SK-N-SH (cell line): ENCODE data around the gene MAN1A2. TPM values are rescaled to one million over a fixed set of nuclear protein-coding genes. Genes with fewer than 3 reads are reported as not detected.

ENCODE experiments used
- CTCF ChIA-PET: fragments of 300-600, 350-600 bp; formaldehyde crosslinking; extraction: SDS; loops from one replicate; lab custom pipeline; 2021; lab: Yijun Ruan, JAX
- POLR2A ChIA-PET: fragments of 350-600 bp; sonication (Branson Sonifier 250); formaldehyde crosslinking; extraction: SDS; loops from one replicate; lab custom pipeline; 2020; ENCODE audit warnings: antibody characterized with exemption, inconsistent platforms; lab: Yijun Ruan, JAX
- DNase-seq: peaks from one replicate; pipeline ENCODE4 v3.0.0; 2012
- H2AFZ ChIP-seq: fragments of 200-600 bp; sonication (generic); 2 replicates; pipeline ENCODE4 v1.8.1; 2016; ENCODE audit warnings: antibody characterized with exemption, mild to moderate bottlenecking, low read depth
- H3F3A ChIP-seq: fragments of 200-600 bp; sonication (generic); replicated peaks from 2 replicates; pipeline ENCODE3; 2016; ENCODE audit warnings: antibody characterized with exemption, mild to moderate bottlenecking; ENCODE audit not compliant: insufficient read depth
- H3K27ac ChIP-seq, 2 experiments: fragments of 200-500 bp in 1 of 2; fragments of 200-600 bp in 1 of 2; sonication (Bioruptor generic) in 1 of 2; sonication (generic), shearing (Covaris generic) in 1 of 2; 2 replicates each; pipeline versions ENCODE4 v1.5.1 to v1.6.1; 2014 to 2016; ENCODE audit warnings: low read depth in 2 of 2, inconsistent platforms in 1 of 2, low read length in 1 of 2, mild to moderate bottlenecking in 1 of 2, mixed read lengths in 1 of 2
- H3K27me3 ChIP-seq: fragments of 200-600 bp; sonication (generic), shearing (Covaris generic); 2 replicates; pipeline ENCODE4 v1.6.1; 2016; ENCODE audit warnings: mixed run types; ENCODE audit not compliant: insufficient read depth
- H3K36me3 ChIP-seq, 2 experiments: fragments of 200-500 bp in 1 of 2; fragments of 200-600 bp in 1 of 2; sonication (Bioruptor generic) in 1 of 2; sonication (generic) in 1 of 2; replicated peaks in 1 of 2; 2 replicates each; pipeline versions ENCODE3 to v1.5.1; 2014 to 2016; ENCODE audit warnings: low read length in 1 of 2, mild to moderate bottlenecking in 1 of 2; ENCODE audit not compliant: insufficient read depth in 2 of 2, control insufficient read depth in 1 of 2
- H3K4me1 ChIP-seq, 2 experiments: fragments of 200-500 bp in 1 of 2; fragments of 200-600 bp in 1 of 2; sonication (Bioruptor generic) in 1 of 2; sonication (generic), shearing (Covaris generic) in 1 of 2; 2 replicates each; pipeline versions ENCODE4 v1.5.1 to v1.6.1; 2014 to 2016; ENCODE audit warnings: low read depth in 1 of 2, low read length in 1 of 2, mixed run types in 1 of 2; ENCODE audit not compliant: insufficient read depth in 2 of 2, control insufficient read depth in 1 of 2
- H3K4me2 ChIP-seq: fragments of 200-600 bp; sonication (generic), shearing (Covaris generic); 2 replicates; pipeline ENCODE4 v1.6.1; 2017; ENCODE audit warnings: mixed run types
- H3K4me3 ChIP-seq, 2 experiments: fragments of 200-500 bp in 1 of 2; fragments of 200-600 bp in 1 of 2; sonication (Bioruptor generic) in 1 of 2; sonication (generic), shearing (Covaris generic) in 1 of 2; 2 replicates each; pipeline versions ENCODE4 v1.5.1 to v1.8.1; 2014 to 2016; ENCODE audit warnings: low read depth in 2 of 2, inconsistent platforms in 1 of 2, low read length in 1 of 2, mild to moderate bottlenecking in 1 of 2, mixed read lengths in 1 of 2, moderate library complexity in 1 of 2
- H3K79me2 ChIP-seq: fragments of 200-600 bp; sonication (generic); 2 replicates; pipeline ENCODE4 v1.8.1; 2017; ENCODE audit warnings: mild to moderate bottlenecking; ENCODE audit not compliant: insufficient read depth
- H3K9ac ChIP-seq: fragments of 200-600 bp; sonication (generic); 2 replicates; pipeline ENCODE4 v1.6.1; 2017; ENCODE audit warnings: mixed run types
- H3K9me2 ChIP-seq: fragments of 200-600 bp; sonication (generic); 2 replicates; pipeline ENCODE4 v1.6.1; 2017; ENCODE audit warnings: mixed run types
- H3K9me3 ChIP-seq: fragments of 200-600 bp; sonication (generic); 2 replicates; pipeline ENCODE4 v1.6.1; 2017; ENCODE audit warnings: mixed run types, mild to moderate bottlenecking, moderate library complexity
- H4K20me1 ChIP-seq: fragments of 200-600 bp; sonication (generic); 2 replicates; pipeline ENCODE4 v1.6.1; 2017; ENCODE audit warnings: mild to moderate bottlenecking, mixed run types; ENCODE audit not compliant: insufficient read depth
- CHD2 ChIP-seq: fragments of 150-350 bp; IDR thresholded peaks from 2 replicates; pipeline ENCODE4 v1.6.1; 2018; ENCODE audit warnings: low read length; ENCODE audit not compliant: partially characterized antibody
- ELF1 ChIP-seq: IDR thresholded peaks from 2 replicates; pipeline ENCODE4 v1.4.0; 2012
- FOXJ3 ChIP-seq: sonication (generic); formaldehyde crosslinking; IDR thresholded peaks from 2 replicates; pipeline ENCODE4 v1.5.1; 2020; ENCODE audit warnings: mild to moderate bottlenecking, missing genetic modification reagents
- FOXM1 ChIP-seq: IDR thresholded peaks from 2 replicates; pipeline ENCODE4 v1.4.0; 2012; ENCODE audit warnings: low read depth, mild to moderate bottlenecking
- GABPA ChIP-seq: IDR thresholded peaks from 2 replicates; pipeline ENCODE4 v1.4.0; 2012; ENCODE audit warnings: low read depth, mild to moderate bottlenecking
- JUND ChIP-seq: IDR thresholded peaks from 2 replicates; pipeline ENCODE4 v1.4.0; 2012
- MEF2A ChIP-seq: IDR thresholded peaks from 2 replicates; pipeline ENCODE4 v1.4.0; 2012; ENCODE audit warnings: low read depth, borderline replicate concordance
- NFIC ChIP-seq: IDR thresholded peaks from 2 replicates; pipeline ENCODE4 v1.4.0; 2012; ENCODE audit warnings: borderline replicate concordance
- NRF1 ChIP-seq: IDR thresholded peaks from 2 replicates; pipeline ENCODE4 v1.6.1; 2012; ENCODE audit warnings: low read depth, mild to moderate bottlenecking, low read length
- POLR2AphosphoS5 ChIP-seq: IDR thresholded peaks from 2 replicates; pipeline ENCODE4 v1.6.1; 2012; ENCODE audit warnings: low read depth, low read length
- RCOR1 ChIP-seq: fragments of 150-350 bp; IDR thresholded peaks from 2 replicates; pipeline ENCODE4 v1.6.1; 2017; ENCODE audit warnings: antibody characterized with exemption, low read length
- RXRA ChIP-seq: IDR thresholded peaks from 2 replicates; pipeline ENCODE4 v1.4.0; 2012; ENCODE audit warnings: low read depth, mild to moderate bottlenecking, borderline replicate concordance
- SMC3 ChIP-seq: IDR thresholded peaks from 2 replicates; pipeline ENCODE4 v1.6.1; 2012; ENCODE audit warnings: low read depth, low read length, improper control_type of control experiment
- TAF1 ChIP-seq: IDR thresholded peaks from 2 replicates; pipeline ENCODE4 v1.6.1; 2012; ENCODE audit warnings: low read depth, mild to moderate bottlenecking, low read length, moderate library complexity, borderline replicate concordance
- YY1 ChIP-seq: IDR thresholded peaks from 2 replicates; pipeline ENCODE4 v1.4.0; 2012; ENCODE audit warnings: low read depth, mild to moderate bottlenecking
- WGBS: methylation state at CpG from one replicate; pipeline ENCODE4 v1.1.6; 2017; ENCODE audit warnings: low lambda C conversion rate; 5-methylcytosine and 5-hydroxymethylcytosine counted together
- polyA plus RNA-seq, 3 experiments: library from polyadenylated mRNA; depleted of rRNA; stranded (reverse); fragments of >200 nt; gene quantifications; 2 replicates each; pipeline ENCODE4 v1.2.3, GENCODE V29; 2012
- TF ChIP-seq, protein P1 (sequence below): fragments of 200-600 bp; sonication (generic); IDR thresholded peaks from 2 replicates; pipeline ENCODE4 v1.6.1; 2017; ENCODE audit warnings: antibody characterized with exemption, mild to moderate bottlenecking, moderate library complexity
- TF ChIP-seq, protein P2 (sequence below): IDR thresholded peaks from 2 replicates; pipeline ENCODE4 v1.6.1; 2012; ENCODE audit warnings: mild to moderate bottlenecking, low read depth, low read length, moderate library complexity

Gene MAN1A2
- polyA plus RNA-seq, 1 of the 3 experiments (the other 2 are of a cell fraction) = 6.0 TPM

DNA sequence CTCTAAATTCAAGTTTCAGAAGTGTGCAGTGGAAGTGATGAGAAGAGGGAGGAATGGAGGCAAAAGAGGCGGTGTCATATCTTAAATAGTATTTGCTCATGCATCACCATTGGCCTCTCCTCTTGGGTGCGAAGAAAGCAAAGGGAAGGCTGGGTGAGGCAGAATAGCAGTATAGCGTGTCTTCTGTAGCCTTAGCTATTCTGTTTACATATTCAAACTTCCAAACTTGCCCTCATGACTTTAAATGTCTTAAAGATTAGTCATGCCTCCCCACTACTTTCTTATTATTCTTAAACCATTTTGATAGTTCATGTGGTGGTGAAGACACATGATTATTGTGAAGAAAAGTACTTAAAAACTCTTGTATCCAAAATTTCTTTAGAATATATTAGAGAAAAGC is 134.0 kb downstream of the MAN1A2 start:
- Histone ChIP-seq H3K9ac (no peak overlapping the region), H3K27ac (no peak overlapping the region), H3K9me3 (no peaks in the 10 kb centered on the region), H3K27me3 (no peaks in the 10 kb centered on the region), H3K9me2 (no peaks in the 10 kb centered on the region), H4K20me1 (no peaks in the 10 kb centered on the region), H3K4me3 (no peak overlapping the region), H3K79me2 (no peaks in the 10 kb centered on the region), H3F3A (no peaks in the 10 kb centered on the region), H3K36me3 (peaks cover 51% of the 10 kb centered on the region in 2 experiments), H2AFZ (no peak overlapping the region), H3K4me2 (no peak overlapping the region), H3K4me1 (no peaks in the 10 kb centered on the region)
- POLR2A ChIA-PET = no interaction called here
- DNase-seq = no peak
- TF ChIP-seq SMC3 (no peak), GABPA (no peak), NFIC (no peak), JUND (no peak), YY1 (no peak), CHD2 (no peak), ELF1 (no peak), POLR2AphosphoS5 (no peak), RCOR1 (no peak), FOXJ3 (no peak), TAF1 (no peak), RXRA (no peak), FOXM1 (no peak), MEF2A (no peak), NRF1 (no peak)
- TF ChIP-seq, protein P1, sequence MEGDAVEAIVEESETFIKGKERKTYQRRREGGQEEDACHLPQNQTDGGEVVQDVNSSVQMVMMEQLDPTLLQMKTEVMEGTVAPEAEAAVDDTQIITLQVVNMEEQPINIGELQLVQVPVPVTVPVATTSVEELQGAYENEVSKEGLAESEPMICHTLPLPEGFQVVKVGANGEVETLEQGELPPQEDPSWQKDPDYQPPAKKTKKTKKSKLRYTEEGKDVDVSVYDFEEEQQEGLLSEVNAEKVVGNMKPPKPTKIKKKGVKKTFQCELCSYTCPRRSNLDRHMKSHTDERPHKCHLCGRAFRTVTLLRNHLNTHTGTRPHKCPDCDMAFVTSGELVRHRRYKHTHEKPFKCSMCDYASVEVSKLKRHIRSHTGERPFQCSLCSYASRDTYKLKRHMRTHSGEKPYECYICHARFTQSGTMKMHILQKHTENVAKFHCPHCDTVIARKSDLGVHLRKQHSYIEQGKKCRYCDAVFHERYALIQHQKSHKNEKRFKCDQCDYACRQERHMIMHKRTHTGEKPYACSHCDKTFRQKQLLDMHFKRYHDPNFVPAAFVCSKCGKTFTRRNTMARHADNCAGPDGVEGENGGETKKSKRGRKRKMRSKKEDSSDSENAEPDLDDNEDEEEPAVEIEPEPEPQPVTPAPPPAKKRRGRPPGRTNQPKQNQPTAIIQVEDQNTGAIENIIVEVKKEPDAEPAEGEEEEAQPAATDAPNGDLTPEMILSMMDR = no peak
- TF ChIP-seq, protein P2, sequence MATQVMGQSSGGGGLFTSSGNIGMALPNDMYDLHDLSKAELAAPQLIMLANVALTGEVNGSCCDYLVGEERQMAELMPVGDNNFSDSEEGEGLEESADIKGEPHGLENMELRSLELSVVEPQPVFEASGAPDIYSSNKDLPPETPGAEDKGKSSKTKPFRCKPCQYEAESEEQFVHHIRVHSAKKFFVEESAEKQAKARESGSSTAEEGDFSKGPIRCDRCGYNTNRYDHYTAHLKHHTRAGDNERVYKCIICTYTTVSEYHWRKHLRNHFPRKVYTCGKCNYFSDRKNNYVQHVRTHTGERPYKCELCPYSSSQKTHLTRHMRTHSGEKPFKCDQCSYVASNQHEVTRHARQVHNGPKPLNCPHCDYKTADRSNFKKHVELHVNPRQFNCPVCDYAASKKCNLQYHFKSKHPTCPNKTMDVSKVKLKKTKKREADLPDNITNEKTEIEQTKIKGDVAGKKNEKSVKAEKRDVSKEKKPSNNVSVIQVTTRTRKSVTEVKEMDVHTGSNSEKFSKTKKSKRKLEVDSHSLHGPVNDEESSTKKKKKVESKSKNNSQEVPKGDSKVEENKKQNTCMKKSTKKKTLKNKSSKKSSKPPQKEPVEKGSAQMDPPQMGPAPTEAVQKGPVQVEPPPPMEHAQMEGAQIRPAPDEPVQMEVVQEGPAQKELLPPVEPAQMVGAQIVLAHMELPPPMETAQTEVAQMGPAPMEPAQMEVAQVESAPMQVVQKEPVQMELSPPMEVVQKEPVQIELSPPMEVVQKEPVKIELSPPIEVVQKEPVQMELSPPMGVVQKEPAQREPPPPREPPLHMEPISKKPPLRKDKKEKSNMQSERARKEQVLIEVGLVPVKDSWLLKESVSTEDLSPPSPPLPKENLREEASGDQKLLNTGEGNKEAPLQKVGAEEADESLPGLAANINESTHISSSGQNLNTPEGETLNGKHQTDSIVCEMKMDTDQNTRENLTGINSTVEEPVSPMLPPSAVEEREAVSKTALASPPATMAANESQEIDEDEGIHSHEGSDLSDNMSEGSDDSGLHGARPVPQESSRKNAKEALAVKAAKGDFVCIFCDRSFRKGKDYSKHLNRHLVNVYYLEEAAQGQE = no peak
- CTCF ChIA-PET = interaction anchor here (0.7 to 1.7 kb wide), 2 partner anchors 253 to 257 kb away, joined by 3 to 4 read pairs; no protein-coding TSS in a partner anchor
- 100% methylated on average over 3 of the region's 3 CpGs for WGBS
